DOHH2 (cell line): ENCODE measurements around the gene ST3GAL5.

Source experiments
- H3F3A ChIP-seq: fragments of 200-600 bp; sonication (generic), shearing (Covaris generic); 2 replicates; pipeline ENCODE4 v1.6.0; 2016; ENCODE audit warnings: antibody characterized with exemption, mild to moderate bottlenecking; ENCODE audit not compliant: control insufficient read depth, insufficient read depth
- H3K27ac ChIP-seq: fragments of 200-600 bp; sonication (generic); 2 replicates; pipeline ENCODE4 v1.5.1; 2014; ENCODE audit warnings: low read depth, mild to moderate bottlenecking, low read length, moderate library complexity
- H3K27me3 ChIP-seq: fragments of 200-600 bp; sonication (generic); 2 replicates; pipeline ENCODE4 v1.6.1; 2014; ENCODE audit warnings: mild to moderate bottlenecking, low read length, mixed read lengths; ENCODE audit not compliant: control insufficient read depth
- H3K36me3 ChIP-seq: fragments of 200-600 bp; sonication (generic); 2 replicates; pipeline ENCODE4 v1.6.1; 2014; ENCODE audit warnings: mild to moderate bottlenecking, low read length, moderate library complexity, mixed read lengths; ENCODE audit not compliant: control insufficient read depth
- H3K4me1 ChIP-seq: fragments of 200-600 bp; sonication (generic); 2 replicates; pipeline ENCODE4 v1.6.1; 2014; ENCODE audit warnings: mild to moderate bottlenecking, low read length, mixed read lengths; ENCODE audit not compliant: control insufficient read depth
- H3K4me2 ChIP-seq: fragments of 200-600 bp; sonication (generic); 2 replicates; pipeline ENCODE4 v1.6.0; 2014; ENCODE audit warnings: mild to moderate bottlenecking, low read length, moderate library complexity
- H3K4me3 ChIP-seq: fragments of 200-600 bp; sonication (generic); 2 replicates; pipeline ENCODE4 v1.5.1; 2014; ENCODE audit warnings: mild to moderate bottlenecking, low read length, mixed read lengths
- H3K79me2 ChIP-seq: fragments of 200-600 bp; sonication (generic); 2 replicates; pipeline ENCODE4 v1.6.1; 2014; ENCODE audit warnings: mild to moderate bottlenecking, low read length, mixed read lengths; ENCODE audit not compliant: control insufficient read depth
- H3K9me2 ChIP-seq: fragments of 200-600 bp; sonication (generic); replicated peaks from 2 replicates; pipeline ENCODE4 v1.6.1; 2014; ENCODE audit warnings: mild to moderate bottlenecking, low read length, mixed read lengths; ENCODE audit not compliant: control insufficient read depth
- H3K9me3 ChIP-seq: fragments of 200-600 bp; sonication (generic); 2 replicates; pipeline ENCODE4 v1.6.1; 2014; ENCODE audit warnings: antibody characterized with exemption, low read length, mixed read lengths; ENCODE audit not compliant: control insufficient read depth, insufficient read depth
- H4K20me1 ChIP-seq: fragments of 200-600 bp; sonication (generic); 2 replicates; pipeline ENCODE4 v1.6.0; 2014; ENCODE audit warnings: low read depth, mild to moderate bottlenecking, antibody characterized with exemption, low read length, moderate library complexity; ENCODE audit not compliant: control insufficient read depth, insufficient read depth
- CTCF ChIP-seq: fragments of 200-600 bp; sonication (generic); IDR thresholded peaks from one replicate; pipeline ENCODE4 v1.5.1; 2014; ENCODE audit warnings: antibody characterized with exemption, mild to moderate bottlenecking, low read depth, low read length; ENCODE audit not compliant: poor library complexity, severe bottlenecking
- EZH2phosphoT487 ChIP-seq: fragments of 200-600 bp; sonication (generic); IDR thresholded peaks from 2 replicates; pipeline ENCODE4 v1.6.1; 2017; ENCODE audit warnings: borderline replicate concordance, mild to moderate bottlenecking, antibody characterized with exemption, low read length, moderate library complexity, mixed read lengths

Gene ST3GAL5

GRCh38 chr2:85792783-85793441, 95.9 kb downstream of the ST3GAL5 start:
- H3K27me3 ChIP-seq, result peaks cover 3% of the 10 kb centered on the region; the same call in 1 of the 2 replicates
- H3K9me2 ChIP-seq, result no peaks in the 10 kb centered on the region
- H3K27ac ChIP-seq, result no peak overlapping the region
- TF ChIP-seq EZH2phosphoT487, result no peak
- no peak for TF ChIP-seq CTCF
- no peaks in the 10 kb centered on the region for H3K4me1 ChIP-seq
- no peaks in the 10 kb centered on the region for H3K36me3 ChIP-seq
- no peaks in the 10 kb centered on the region for H3F3A ChIP-seq
- H3K4me3 ChIP-seq, result no peak overlapping the region
- no peaks in the 10 kb centered on the region for H4K20me1 ChIP-seq
- H3K9me3 ChIP-seq, result no peaks in the 10 kb centered on the region
- no peak overlapping the region for H3K4me2 ChIP-seq
- no peaks in the 10 kb centered on the region for H3K79me2 ChIP-seq

- H3K27me3 ChIP-seq, result peaks cover 3% of the 10 kb centered on the region; the same call in 1 of the 2 replicates
- H3F3A ChIP-seq, result no peaks in the 10 kb centered on the region
- no peak overlapping the region for H3K4me3 ChIP-seq
- H3K27ac ChIP-seq, result no peak overlapping the region
- H3K4me2 ChIP-seq, result no peak overlapping the region
- no peaks in the 10 kb centered on the region for H4K20me1 ChIP-seq
- no peaks in the 10 kb centered on the region for H3K36me3 ChIP-seq
- no peaks in the 10 kb centered on the region for H3K9me2 ChIP-seq
- no peaks in the 10 kb centered on the region for H3K9me3 ChIP-seq
- TF ChIP-seq CTCF, result no peak
- no peak for TF ChIP-seq EZH2phosphoT487
- no peaks in the 10 kb centered on the region for H3K79me2 ChIP-seq
- H3K4me1 ChIP-seq, result no peaks in the 10 kb centered on the region
These were observed 96.9 kb downstream of the ST3GAL5 start for GRCh38 chr2:85791704-85792565.

- H3K4me1 ChIP-seq, result no peaks in the 10 kb centered on the region
- H3K4me2 ChIP-seq, result no peak overlapping the region
- no peaks in the 10 kb centered on the region for H3K9me3 ChIP-seq
- H4K20me1 ChIP-seq, result no peaks in the 10 kb centered on the region
- no peaks in the 10 kb centered on the region for H3K79me2 ChIP-seq
- no peaks in the 10 kb centered on the region for H3K9me2 ChIP-seq
- H3F3A ChIP-seq, result no peaks in the 10 kb centered on the region
- no peak overlapping the region for H3K27ac ChIP-seq
- H3K27me3 ChIP-seq, result peaks cover 3% of the 10 kb centered on the region; the same call in 1 of the 2 replicates
- no peak overlapping the region for H3K4me3 ChIP-seq
- no peak for TF ChIP-seq CTCF
- TF ChIP-seq EZH2phosphoT487, result no peak
- H3K36me3 ChIP-seq, result no peaks in the 10 kb centered on the region
These were observed 98.1 kb downstream of the ST3GAL5 start for GRCh38 chr2:85790499-85791188.
